HG03196 (cell line): ENCODE results near the gene HMGXB4.
A peak's percentile ranks its signal among the peaks of the same experiment; 100 is the strongest.
"Not testable (repeated sequence)": the region's sequence is repeated elsewhere in the genome, so short reads cannot be mapped to it uniquely, and the experiment has no call there.

Source experiments
- ATAC-seq: cut with Tn5 transposase; IDR thresholded peaks from one replicate; pipeline ENCODE4 v1.9.1; 2021; ENCODE audit not compliant: unreplicated experiment

The HMGXB4 gene

DNA sequence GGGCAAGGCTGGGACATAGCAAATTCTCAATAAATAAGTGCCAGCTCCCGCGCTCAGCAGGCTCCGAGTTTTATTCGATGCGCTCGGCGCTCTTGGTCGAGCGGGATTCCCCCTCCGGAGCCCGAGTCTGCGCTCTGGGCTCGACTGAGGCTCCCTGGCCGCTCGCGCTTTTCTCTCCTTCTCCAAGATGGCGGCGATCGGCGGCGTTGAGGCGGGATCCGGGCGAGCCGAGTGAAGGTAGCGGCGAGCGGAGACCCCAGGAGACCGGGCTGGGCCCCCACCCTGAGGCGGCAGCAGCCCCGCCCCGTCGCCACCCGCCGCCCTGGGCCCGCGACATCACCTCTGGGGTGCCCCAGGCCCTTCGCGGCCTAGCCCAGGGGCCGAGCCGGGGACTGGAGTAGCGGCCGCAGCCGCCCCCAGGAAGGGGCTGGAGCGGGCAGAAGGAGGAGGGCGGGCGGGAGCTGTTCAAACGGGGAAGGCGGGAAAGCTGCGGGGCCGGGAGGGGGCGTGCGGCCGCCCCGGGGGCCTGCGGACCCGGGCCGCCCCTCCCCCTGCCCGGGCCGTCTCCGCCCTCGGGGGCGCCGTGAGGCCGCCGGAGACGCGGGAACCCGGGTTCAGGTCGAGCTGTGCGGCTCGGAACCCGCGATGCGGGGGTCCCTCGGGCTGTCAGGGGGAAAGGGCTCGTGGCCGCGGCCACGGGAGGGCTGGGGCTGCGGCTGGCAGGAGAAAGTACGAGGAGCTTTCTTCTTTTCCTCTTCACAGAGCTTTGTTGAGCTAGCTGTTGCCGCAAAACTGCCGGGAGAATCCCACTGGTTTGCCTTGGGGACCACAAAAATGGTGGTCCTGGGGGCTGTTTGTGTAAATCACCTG lies at the start of gene HMGXB4:
Gene HMGXB4, plus strand, starts transcription at position 173 of the 870 bp plus-strand sequence. CDS start 4,898 bp downstream, outside the sequence.
- ATAC-seq, result peak; percentile 89

- ATAC-seq, result no peak
Measured at GRCh38 chr22:35208003-35208402, 49.3 kb upstream of the HMGXB4 start.

DNA sequence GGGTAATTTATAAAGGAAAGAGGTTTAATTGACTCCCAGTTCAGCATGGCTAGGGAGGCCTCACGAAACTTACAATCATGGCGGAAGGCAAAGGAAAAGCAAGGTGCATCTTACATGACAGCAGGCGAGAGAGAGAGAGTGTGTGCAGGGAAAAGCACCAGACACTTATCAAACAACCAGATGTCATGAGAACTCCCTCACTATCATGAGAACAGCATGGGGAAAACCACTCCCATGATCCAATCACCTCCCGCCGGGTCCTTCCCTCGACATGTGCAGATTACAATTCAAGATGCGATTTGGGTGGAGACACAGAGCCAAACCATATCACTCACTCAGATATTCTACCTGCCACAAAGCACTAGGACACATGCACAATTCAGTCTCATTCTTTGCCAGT lies 48.1 kb upstream of the HMGXB4 start:
- ATAC-seq, result no peak

GRCh38 chr22:35212009-35212408 lies 45.3 kb upstream of the HMGXB4 start:
- ATAC-seq, result no peak

DNA sequence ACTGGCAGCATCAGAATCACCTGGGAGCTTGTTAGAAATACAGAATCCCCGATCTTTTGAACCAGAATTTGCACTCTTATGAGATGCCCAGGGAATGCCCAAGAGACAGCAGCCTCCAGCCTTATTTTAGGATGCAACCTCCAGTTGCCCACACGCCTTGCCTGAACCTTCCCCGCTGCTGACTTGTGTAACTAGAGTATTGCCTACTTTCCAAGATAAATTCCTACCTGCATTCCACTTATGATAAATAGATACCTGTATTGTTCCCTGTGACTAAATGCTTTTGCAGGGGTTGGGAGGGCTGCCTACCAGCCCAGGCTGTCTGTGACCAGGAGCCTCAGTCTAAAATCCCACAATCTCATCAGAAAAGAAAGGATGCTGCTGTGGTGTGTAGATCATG lies 44.3 kb upstream of the HMGXB4 start:
- ATAC-seq, result no peak

DNA sequence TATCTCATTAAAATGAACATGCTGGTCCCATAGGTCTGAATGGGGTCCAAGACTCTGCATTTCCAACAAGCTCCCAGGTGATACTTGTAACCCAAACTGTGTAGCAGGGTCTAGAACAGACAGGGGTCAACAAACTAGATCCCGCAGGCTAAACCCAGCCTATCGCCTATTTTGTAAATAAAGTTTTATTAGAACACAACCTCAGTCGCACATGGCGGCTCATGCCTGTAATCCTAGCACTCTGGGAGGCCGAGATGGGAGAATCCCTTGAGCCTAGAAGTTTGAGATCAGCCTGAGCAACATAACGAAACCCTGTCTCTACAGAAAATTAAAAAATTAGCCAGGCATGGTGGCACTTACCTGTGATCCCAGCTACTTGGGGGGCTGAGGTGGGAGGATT lies 42.3 kb upstream of the HMGXB4 start:
- no peak for ATAC-seq

GRCh38 chr22:35215993-35216392 lies 41.3 kb upstream of the HMGXB4 start:
- ATAC-seq, result no peak

DNA sequence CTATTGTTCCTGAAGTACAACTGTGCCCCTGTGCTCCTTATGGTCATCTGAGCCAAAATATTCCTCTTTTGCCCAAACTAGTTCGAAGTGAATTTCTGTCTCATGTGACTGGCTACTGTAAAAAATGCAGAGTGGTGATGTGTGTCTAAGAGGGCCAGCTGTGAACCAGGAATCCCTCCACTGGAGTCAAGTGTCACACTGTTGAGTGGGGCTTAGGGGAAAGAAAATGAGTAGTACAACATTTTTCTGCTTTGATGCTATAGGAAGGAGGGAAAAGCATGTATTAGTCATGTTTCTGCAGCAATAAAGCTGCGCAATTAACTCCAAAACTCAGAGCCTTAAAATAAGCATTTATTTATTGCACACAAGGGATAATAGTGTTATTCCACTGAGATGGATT lies 39.8 kb upstream of the HMGXB4 start:
- no peak for ATAC-seq

GRCh38 chr22:35218079-35218478 lies 39.2 kb upstream of the HMGXB4 start:
- no peak for ATAC-seq

GRCh38 chr22:35219012-35219411 lies 38.3 kb upstream of the HMGXB4 start:
- ATAC-seq, result no peak

GRCh38 chr22:35220221-35220620 lies 37.1 kb upstream of the HMGXB4 start:
- ATAC-seq, result no peak

GRCh38 chr22:35225010-35225409 lies 32.3 kb upstream of the HMGXB4 start:
- ATAC-seq, result no peak

DNA sequence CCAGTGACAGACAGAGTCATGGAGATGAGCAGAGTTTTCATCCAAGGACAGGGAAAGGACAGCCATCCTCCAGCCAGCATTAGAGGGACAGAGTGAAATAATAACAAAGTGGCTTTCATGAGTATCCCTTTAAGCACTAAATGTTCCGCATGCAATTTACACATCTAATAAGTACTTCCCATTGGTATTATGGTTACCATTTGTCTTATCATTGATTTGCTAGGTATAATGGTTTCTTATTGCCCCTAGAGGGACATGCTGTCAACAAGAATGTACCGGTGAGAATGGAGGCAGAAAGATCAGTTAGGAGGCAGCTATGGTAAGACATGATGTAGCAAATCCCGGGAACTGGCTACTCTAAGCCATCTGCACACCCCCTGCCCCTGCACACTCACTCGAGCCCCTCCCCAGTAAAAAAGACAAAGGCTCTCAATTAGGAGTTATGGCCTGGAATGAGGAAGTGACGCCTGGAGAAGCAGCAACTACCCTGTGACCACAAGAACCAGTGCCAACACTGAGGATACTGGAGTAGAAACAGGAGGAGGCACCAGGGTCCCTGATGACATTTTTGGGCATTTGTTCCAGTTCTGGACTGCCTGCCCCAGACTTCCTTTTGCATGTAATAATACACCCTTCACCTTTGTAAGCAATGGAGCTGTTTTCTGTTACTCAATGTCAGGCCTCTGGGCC lies 30.2 kb upstream of the HMGXB4 start:
- ATAC-seq, result no peak

DNA sequence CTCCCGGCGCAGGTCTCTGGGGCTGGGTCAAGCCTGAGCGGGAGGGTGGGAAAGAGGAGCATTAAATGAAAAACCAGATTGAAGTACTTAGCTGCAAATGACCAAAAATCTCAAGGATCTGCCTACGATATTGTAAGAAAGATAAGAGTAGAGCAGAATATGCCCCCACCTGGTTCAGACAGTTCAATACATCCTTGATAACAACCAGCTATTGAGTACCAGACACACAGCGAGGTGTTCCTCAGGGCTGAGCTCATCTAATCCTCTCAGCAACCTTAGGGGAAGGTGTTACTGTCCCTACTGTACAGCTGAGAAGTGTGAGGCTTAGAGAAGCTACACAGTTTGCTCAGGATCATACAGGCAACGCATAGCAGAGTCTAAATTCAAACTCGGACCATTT lies 27.4 kb upstream of the HMGXB4 start:
- ATAC-seq, result no peak

DNA sequence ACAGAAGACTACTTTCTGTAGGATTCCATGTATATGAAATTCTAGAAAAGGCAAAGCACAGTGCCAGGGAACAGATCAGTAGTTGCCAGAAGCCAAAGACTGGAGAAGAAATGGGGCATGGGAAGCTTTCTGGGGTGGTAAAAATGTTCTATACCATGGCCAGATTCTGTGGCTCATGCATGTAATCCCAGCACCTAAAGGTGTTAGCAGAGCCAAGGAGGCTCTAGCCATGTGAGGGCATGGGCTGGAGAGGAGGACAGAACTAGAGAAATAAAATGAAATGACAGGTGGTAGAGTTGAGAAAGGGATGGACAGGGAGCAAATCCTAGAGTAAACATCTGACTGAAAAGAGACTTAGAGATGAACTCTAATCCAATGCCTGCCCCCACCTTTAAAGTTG lies 26.9 kb upstream of the HMGXB4 start:
- ATAC-seq, result no peak

GRCh38 chr22:35230839-35231584 lies 26.3 kb upstream of the HMGXB4 start:
- no peak for ATAC-seq

DNA sequence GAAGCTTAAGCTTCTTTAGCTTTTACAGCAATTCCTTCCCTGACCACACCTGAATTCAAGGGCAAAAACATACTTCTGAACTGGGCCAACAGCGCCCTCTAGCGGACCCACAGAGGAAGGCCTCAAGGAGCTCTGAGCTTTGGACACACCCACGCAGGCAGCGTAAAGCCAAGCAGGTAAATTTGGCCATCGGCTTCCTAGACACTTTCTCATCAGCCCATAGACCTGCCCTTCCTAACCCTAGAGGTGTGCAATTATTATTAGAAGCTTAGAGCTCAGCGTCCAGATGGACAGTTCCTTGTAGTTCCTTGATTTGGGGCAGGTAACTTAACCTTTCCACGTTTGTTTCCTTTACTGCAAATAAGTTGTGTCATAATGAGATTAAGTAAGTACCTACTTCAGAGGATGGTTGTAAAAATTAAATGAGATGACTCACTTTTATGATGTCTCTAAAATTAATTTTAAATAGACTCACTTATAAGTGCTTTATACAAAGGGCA lies 25.7 kb upstream of the HMGXB4 start:
- ATAC-seq, result no peak

- not testable (repeated sequence) for ATAC-seq
Measured at GRCh38 chr22:35238749-35239148, 18.5 kb upstream of the HMGXB4 start.

- not testable (repeated sequence) for ATAC-seq
Measured at GRCh38 chr22:35244507-35244906, 12.8 kb upstream of the HMGXB4 start.

DNA sequence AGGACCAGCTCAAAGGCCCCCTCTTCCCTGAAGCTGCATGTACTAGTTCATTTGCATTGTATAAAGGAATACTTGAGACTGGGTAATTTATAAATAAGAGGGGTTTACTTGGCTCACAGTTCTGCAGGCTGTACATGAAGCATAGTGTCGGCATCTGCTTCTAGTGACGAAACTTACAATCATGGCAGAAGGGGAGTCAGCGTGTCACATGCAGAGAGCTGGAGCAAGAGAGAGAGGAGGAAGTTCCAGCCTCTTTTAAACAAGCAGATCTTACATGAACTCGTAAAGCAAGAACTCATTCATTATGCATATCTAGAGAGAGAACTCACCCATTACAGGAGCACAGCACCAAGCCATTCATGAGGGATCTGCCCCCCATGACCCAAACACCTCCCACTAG lies 7.1 kb upstream of the HMGXB4 start:
- no peak for ATAC-seq

DNA sequence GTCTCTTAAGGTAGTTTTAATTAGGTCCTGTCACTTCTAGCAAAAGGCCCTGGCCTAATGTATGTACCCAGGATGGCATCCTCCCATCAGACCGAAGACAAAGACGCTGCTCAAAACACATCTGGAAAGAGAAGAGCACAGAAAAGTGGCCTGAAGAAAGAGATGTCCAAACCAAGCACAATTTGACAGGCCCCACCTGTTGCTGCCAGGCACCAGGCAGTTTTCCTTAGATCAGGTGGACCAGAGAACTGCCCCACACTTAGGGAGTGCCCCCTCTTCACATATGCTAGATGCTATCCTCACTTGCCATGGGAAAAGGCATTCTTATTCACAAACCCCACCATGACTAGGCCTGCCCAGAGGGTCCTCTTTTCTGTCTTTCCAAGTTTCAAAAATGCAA lies 3.3 kb upstream of the HMGXB4 start:
- no peak for ATAC-seq

GRCh38 chr22:35257002-35257320 lies 332 bp upstream of the HMGXB4 start:
- peak; percentile 24 for ATAC-seq
